CD8-positive, alpha-beta memory T cell (primary cell): ENCODE results near the gene ATP12A. TPM values are rescaled to one million over a fixed set of nuclear protein-coding genes. Genes with fewer than 3 reads are reported as not detected.
A peak's percentile ranks its signal among the peaks of the same experiment; 100 is the strongest.

Source experiments
- CTCF ChIA-PET: fragments of 350-600 bp; sonication (Branson Sonifier 250); formaldehyde crosslinking; loops from one replicate; lab custom pipeline; 2021; ENCODE audit warnings: antibody characterized with exemption; lab: Charles Lee
- POLR2A ChIA-PET: fragments of 350-600 bp; sonication (Branson Sonifier 250); formaldehyde crosslinking; loops from one replicate; lab custom pipeline; 2021; ENCODE audit warnings: antibody characterized with exemption; lab: Charles Lee
- DNase-seq, 5 donors: peaks; one replicate each; pipeline versions ENCODE4 v3.0.0 to v3.0.0-alpha.2; 2020 to 2022; ENCODE audit warnings: mixed read lengths in 1 of 5
- H3K27ac ChIP-seq: one replicate; pipeline ENCODE4 v1.7.0; 2013; ENCODE audit warnings: low read depth, mild to moderate bottlenecking, low read length, moderate library complexity
- H3K27me3 ChIP-seq: 2 replicates; pipeline ENCODE4 v1.7.0; 2013; ENCODE audit warnings: low read length, mild to moderate bottlenecking; ENCODE audit not compliant: insufficient read depth, poor library complexity, severe bottlenecking
- H3K36me3 ChIP-seq: 2 replicates; pipeline ENCODE4 v1.7.0; 2013; ENCODE audit warnings: mild to moderate bottlenecking, low read length, moderate library complexity; ENCODE audit not compliant: insufficient read depth
- H3K4me1 ChIP-seq: 2 replicates; pipeline ENCODE4 v1.7.0; 2013; ENCODE audit warnings: mild to moderate bottlenecking, low read length, moderate library complexity; ENCODE audit not compliant: insufficient read depth
- H3K4me3 ChIP-seq: 2 replicates; pipeline ENCODE4 v1.7.0; 2013; ENCODE audit warnings: mild to moderate bottlenecking, low read length
- H3K9me3 ChIP-seq: 2 replicates; pipeline ENCODE4 v1.7.0; 2013; ENCODE audit warnings: mild to moderate bottlenecking, low read length
- H3K27ac Mint-ChIP-seq, 8 donors: one replicate each; pipeline ENCODE4 v1.8.0; 2020 to 2021; ENCODE audit warnings: mixed read lengths in 8 of 8, mild to moderate bottlenecking in 6 of 8, inconsistent platforms in 3 of 8, moderate library complexity in 3 of 8
- H3K27me3 Mint-ChIP-seq, 2 donors: one replicate each; pipeline ENCODE4 v1.8.0; 2020 to 2021; ENCODE audit warnings: mixed read lengths in 2 of 2, mild to moderate bottlenecking in 1 of 2, moderate library complexity in 1 of 2
- H3K36me3 Mint-ChIP-seq, 3 donors: one replicate each; pipeline ENCODE4 v1.8.0; 2020 to 2021; ENCODE audit warnings: mixed read lengths in 3 of 3, inconsistent platforms in 1 of 3, mild to moderate bottlenecking in 1 of 3
- H3K4me1 Mint-ChIP-seq, 3 donors: one replicate each; pipeline ENCODE4 v1.8.0; 2020 to 2021; ENCODE audit warnings: mixed read lengths in 3 of 3, inconsistent platforms in 1 of 3, mild to moderate bottlenecking in 1 of 3
- H3K4me3 Mint-ChIP-seq, 7 donors: one replicate each; pipeline ENCODE4 v1.8.0; 2020 to 2021; ENCODE audit warnings: mixed read lengths in 7 of 7, mild to moderate bottlenecking in 6 of 7, moderate library complexity in 4 of 7, inconsistent platforms in 2 of 7
- H3K9me3 Mint-ChIP-seq, 5 donors: one replicate each; pipeline ENCODE4 v1.8.0; 2020 to 2022; ENCODE audit warnings: mixed read lengths in 5 of 5, mild to moderate bottlenecking in 3 of 5, moderate library complexity in 2 of 5, inconsistent platforms in 1 of 5
- polyA plus RNA-seq: library from polyadenylated mRNA; unstranded; fragments of 300-500 nt; fragmentation: Illumina TruSeq; gene quantifications from one replicate; pipeline ENCODE4 v1.2.3, GENCODE V29; 2021
- total RNA-seq, 2 experiments: library from RNA; stranded (reverse); gene quantifications; one replicate each; pipeline ENCODE4 v1.2.3, GENCODE V29; 2021

Gene ATP12A
- total and polyA plus RNA-seq, 3 experiments from 2014 or later, result 4.9 to 6.1 TPM; not detected in 1

GRCh38 chr13:24664726-24665409, 15.3 kb upstream of the ATP12A start:
- no peak overlapping the region for H3K4me3 ChIP-seq
- Mint-ChIP-seq H3K27ac (no peak overlapping the region), H3K4me3 (no peak overlapping the region), H3K27me3 (peaks cover 4 to 6% of the 10 kb centered on the region in 2 donors), H3K4me1 (no peaks in the 10 kb centered on the region), H3K9me3 (no peaks in the 10 kb centered on the region), H3K36me3 (no peaks in the 10 kb centered on the region)
- no peaks in the 10 kb centered on the region for H3K36me3 ChIP-seq
- H3K27ac ChIP-seq, result no peak overlapping the region
- ChIA-PET CTCF (no interaction called here), POLR2A (no interaction called here)
- no peaks in the 10 kb centered on the region for H3K4me1 ChIP-seq
- DNase-seq, result no peak
- H3K9me3 ChIP-seq, result no peaks in the 10 kb centered on the region
- H3K27me3 ChIP-seq, result no peaks in the 10 kb centered on the region

- ChIA-PET CTCF (interaction anchor here (0.9 to 2.3 kb wide), 2 partner anchors 8 to 89 kb away, joined by 4 to 7 read pairs; no protein-coding TSS in a partner anchor), POLR2A (no interaction called here)
- H3K27me3 ChIP-seq, result peaks cover 4% of the 10 kb centered on the region
- H3K9me3 Mint-ChIP-seq, result no peaks in the 10 kb centered on the region
- H3K4me1 ChIP-seq, result peaks cover 8% of the 10 kb centered on the region
- H3K36me3 Mint-ChIP-seq, result no peaks in the 10 kb centered on the region
- no peak for DNase-seq
- H3K36me3 ChIP-seq, result no peaks in the 10 kb centered on the region
- no peak overlapping the region for H3K27ac ChIP-seq
- peaks cover 6 to 7% of the 10 kb centered on the region in 2 donors for H3K27me3 Mint-ChIP-seq
- H3K9me3 ChIP-seq, result no peaks in the 10 kb centered on the region
- H3K4me3 Mint-ChIP-seq, result no peak overlapping the region
- peaks cover 4 to 11% (median 10%) of the 10 kb centered on the region in 3 donors for H3K4me1 Mint-ChIP-seq
- no peak overlapping the region for H3K4me3 ChIP-seq
- no peak overlapping the region for H3K27ac Mint-ChIP-seq
These were observed 11.7 kb upstream of the ATP12A start for GRCh38 chr13:24668511-24668910.

- peaks cover 8% of the 10 kb centered on the region for H3K4me1 ChIP-seq
- no peak overlapping the region for H3K27ac Mint-ChIP-seq
- peaks cover 4% of the 10 kb centered on the region for H3K27me3 ChIP-seq
- no peak overlapping the region for H3K4me3 Mint-ChIP-seq
- DNase-seq, result no peak
- H3K4me1 Mint-ChIP-seq, result peaks cover 4 to 11% (median 10%) of the 10 kb centered on the region in 3 donors
- CTCF ChIA-PET, result interaction anchor here (0.9 to 2.3 kb wide), 2 partner anchors 9 to 89 kb away, joined by 4 to 7 read pairs; no protein-coding TSS in a partner anchor
- H3K9me3 Mint-ChIP-seq, result no peaks in the 10 kb centered on the region
- H3K27me3 Mint-ChIP-seq, result peaks cover 7 to 8% of the 10 kb centered on the region in 2 donors
- no peak overlapping the region for H3K4me3 ChIP-seq
- H3K36me3 Mint-ChIP-seq, result no peaks in the 10 kb centered on the region
- H3K9me3 ChIP-seq, result no peaks in the 10 kb centered on the region
- POLR2A ChIA-PET, result no interaction called here
- H3K27ac ChIP-seq, result no peak overlapping the region
- H3K36me3 ChIP-seq, result no peaks in the 10 kb centered on the region
These were observed 11.1 kb upstream of the ATP12A start for GRCh38 chr13:24668955-24669582.

GRCh38 chr13:24670174-24670573, 10.0 kb upstream of the ATP12A start:
- H3K9me3 Mint-ChIP-seq, result no peaks in the 10 kb centered on the region
- H3K4me1 ChIP-seq, result peaks cover 8% of the 10 kb centered on the region
- peaks cover 4 to 11% (median 10%) of the 10 kb centered on the region in 3 donors for H3K4me1 Mint-ChIP-seq
- no peaks in the 10 kb centered on the region for H3K36me3 Mint-ChIP-seq
- H3K27ac Mint-ChIP-seq, result peak overlapping the region in 1 of 8 donors; percentile 50
- no peak overlapping the region for H3K4me3 Mint-ChIP-seq
- no peak for DNase-seq
- no peak overlapping the region for H3K4me3 ChIP-seq
- POLR2A ChIA-PET, result no interaction called here
- H3K36me3 ChIP-seq, result no peaks in the 10 kb centered on the region
- peaks cover 9% of the 10 kb centered on the region for H3K27me3 ChIP-seq
- H3K27ac ChIP-seq, result no peak overlapping the region
- H3K9me3 ChIP-seq, result no peaks in the 10 kb centered on the region
- peaks cover 8 to 15% of the 10 kb centered on the region in 2 donors for H3K27me3 Mint-ChIP-seq
- CTCF ChIA-PET, result interaction anchor here (1.1 to 2.3 kb wide), 5 partner anchors 10 to 90 kb away, joined by 3 to 10 read pairs (median 7); no protein-coding TSS in a partner anchor

DNA sequence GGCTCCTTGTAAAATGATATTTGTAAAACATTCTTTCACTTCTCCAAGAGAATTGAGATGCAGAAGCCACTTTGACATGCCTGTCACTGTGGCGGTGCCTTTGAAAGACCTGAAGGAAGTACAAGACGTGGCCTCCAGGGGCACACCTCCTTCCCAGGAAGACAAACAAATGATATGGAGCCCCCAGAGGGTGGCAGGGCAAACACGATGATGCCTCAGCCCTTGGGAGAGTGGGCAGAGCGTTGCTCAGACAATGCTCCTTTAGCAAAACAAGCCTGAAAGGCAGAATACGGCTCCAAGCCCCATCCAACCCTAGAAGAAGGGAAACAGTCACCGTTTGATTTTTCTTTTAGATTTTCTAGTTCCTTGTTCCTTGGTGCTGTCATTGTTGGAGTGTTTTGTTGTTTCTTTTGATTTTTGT, 9.2 kb upstream of the ATP12A start:
- Mint-ChIP-seq H3K4me1 (peaks cover 4 to 11% (median 10%) of the 10 kb centered on the region in 3 donors), H3K36me3 (no peaks in the 10 kb centered on the region), H3K9me3 (no peaks in the 10 kb centered on the region), H3K27ac (peak overlapping the region in 1 of 8 donors; percentile 15), H3K27me3 (peaks cover 8 to 21% of the 10 kb centered on the region in 2 donors), H3K4me3 (no peak overlapping the region)
- POLR2A ChIA-PET, result no interaction called here
- no peaks in the 10 kb centered on the region for H3K9me3 ChIP-seq
- peaks cover 8% of the 10 kb centered on the region for H3K4me1 ChIP-seq
- DNase-seq, result no peak
- no peak overlapping the region for H3K4me3 ChIP-seq
- peaks cover 9% of the 10 kb centered on the region for H3K27me3 ChIP-seq
- no peak overlapping the region for H3K27ac ChIP-seq
- CTCF ChIA-PET, result interaction anchor here (1.1 to 2.3 kb wide), 5 partner anchors 10 to 91 kb away, joined by 3 to 10 read pairs (median 7); no protein-coding TSS in a partner anchor
- H3K36me3 ChIP-seq, result no peaks in the 10 kb centered on the region

DNA sequence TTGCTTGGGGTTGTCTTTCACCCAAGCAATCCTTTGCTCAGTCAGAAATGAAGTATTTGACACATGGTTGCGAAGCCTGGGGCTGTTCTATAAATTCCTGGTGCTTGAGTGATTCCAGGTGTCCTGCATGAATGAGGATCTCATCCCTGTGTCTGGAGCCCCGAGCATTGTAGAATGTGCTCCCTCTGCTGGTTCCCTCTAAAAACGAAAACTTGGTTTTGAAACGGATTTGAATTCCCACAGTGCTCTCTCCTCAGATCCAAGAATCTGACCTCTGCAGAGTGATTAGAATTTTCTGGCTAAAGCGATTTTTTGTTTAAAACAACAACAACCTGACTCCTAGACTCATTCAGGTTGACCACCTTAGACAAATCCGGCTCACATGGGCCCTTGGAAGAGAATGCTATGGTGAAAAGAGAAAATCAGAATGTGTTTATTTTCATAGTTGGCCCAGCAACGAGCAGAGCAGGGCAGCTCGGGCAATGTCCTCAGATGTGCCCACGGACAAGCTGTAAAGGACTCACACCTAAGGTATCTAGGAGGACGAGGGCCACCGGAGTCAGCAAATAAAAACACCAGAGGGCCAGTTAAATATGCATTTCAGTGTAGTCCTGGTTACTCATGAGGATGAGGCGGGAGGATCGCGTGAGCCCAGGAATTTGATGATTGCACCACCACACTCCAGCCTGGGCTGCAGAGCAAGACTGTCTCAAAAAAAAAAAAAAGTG, 8.7 kb upstream of the ATP12A start:
- peaks cover 8 to 27% of the 10 kb centered on the region in 2 donors for H3K27me3 Mint-ChIP-seq
- ChIA-PET POLR2A (no interaction called here), CTCF (interaction anchor here (0.9 to 3.3 kb wide), 6 partner anchors 11 to 66 kb away, joined by 3 to 15 read pairs (median 8); no protein-coding TSS in a partner anchor)
- peak overlapping the region in 1 of 8 donors; percentile 19 for H3K27ac Mint-ChIP-seq
- Histone ChIP-seq H3K4me1 (peaks cover 8% of the 10 kb centered on the region), H3K36me3 (no peaks in the 10 kb centered on the region), H3K9me3 (no peaks in the 10 kb centered on the region), H3K27me3 (peaks cover 9% of the 10 kb centered on the region), H3K4me3 (no peak overlapping the region), H3K27ac (no peak overlapping the region)
- no peaks in the 10 kb centered on the region for H3K36me3 Mint-ChIP-seq
- peaks cover 4 to 11% (median 10%) of the 10 kb centered on the region in 3 donors for H3K4me1 Mint-ChIP-seq
- no peaks in the 10 kb centered on the region for H3K9me3 Mint-ChIP-seq
- no peak overlapping the region for H3K4me3 Mint-ChIP-seq
- peak in 1 of 5 donors; percentile 17 for DNase-seq

GRCh38 chr13:24672141-24673132, 7.8 kb upstream of the ATP12A start:
- DNase-seq, result no peak

More at GRCh38 chr13:24672141-24673132, 7.8 kb upstream of the ATP12A start:
- Histone ChIP-seq H3K36me3 (no peaks in the 10 kb centered on the region), H3K9me3 (no peaks in the 10 kb centered on the region), H3K27ac (no peak overlapping the region), H3K4me1 (peaks cover 8% of the 10 kb centered on the region), H3K4me3 (no peak overlapping the region), H3K27me3 (peaks cover 9% of the 10 kb centered on the region)
- H3K27ac Mint-ChIP-seq, result no peak overlapping the region
- no peaks in the 10 kb centered on the region for H3K36me3 Mint-ChIP-seq
- POLR2A ChIA-PET, result no interaction called here
- CTCF ChIA-PET, result interaction anchor here (0.9 to 3.3 kb wide), 7 partner anchors 10 to 67 kb away, joined by 3 to 15 read pairs (median 4); no protein-coding TSS in a partner anchor
- peaks cover 4 to 11% (median 10%) of the 10 kb centered on the region in 3 donors for H3K4me1 Mint-ChIP-seq
- H3K9me3 Mint-ChIP-seq, result no peaks in the 10 kb centered on the region
- H3K27me3 Mint-ChIP-seq, result peaks cover 11 to 36% of the 10 kb centered on the region in 2 donors
- no peak overlapping the region for H3K4me3 Mint-ChIP-seq
